Kidney (tissue), 14 donors: ENCODE results near the gene CPXM2. TPM values are rescaled to one million over a fixed set of nuclear protein-coding genes. Genes with fewer than 3 reads are reported as not detected.

Experiments used
- DNase-seq, 5 donors: peaks; one replicate each; pipeline ENCODE4 v3.0.0-alpha.2; 2013 to 2020
- FAIRE-seq: peaks from 2 replicates; lab custom pipeline; 2012; peaks lifted over from hg19 to GRCh38; lab: Jason Lieb, UNC
- H3K27ac ChIP-seq, 2 donors: one replicate each; pipeline ENCODE4 v1.7.0; 2013; ENCODE audit warnings: low read depth in 2 of 2, low read length in 2 of 2, inconsistent platforms in 1 of 2
- H3K27me3 ChIP-seq: one replicate; pipeline ENCODE4 v1.7.1; 2013; ENCODE audit warnings: low read length, inconsistent platforms; ENCODE audit not compliant: control insufficient read depth, insufficient read depth
- H3K36me3 ChIP-seq, 3 donors: one replicate each; pipeline versions ENCODE4 v1.7.0 to v1.7.1; 2013; ENCODE audit warnings: low read length in 3 of 3, control low read depth in 1 of 3, inconsistent platforms in 1 of 3; ENCODE audit not compliant: insufficient read depth in 3 of 3, control insufficient read depth in 2 of 3
- H3K4me1 ChIP-seq, 3 donors: one replicate each; pipeline versions ENCODE4 v1.7.0 to v1.7.1; 2013; ENCODE audit warnings: low read length in 3 of 3, inconsistent platforms in 1 of 3, low read depth in 1 of 3; ENCODE audit not compliant: control insufficient read depth in 2 of 3, insufficient read depth in 2 of 3
- H3K4me3 ChIP-seq, 3 donors: one replicate each; pipeline versions ENCODE4 v1.7.0 to v1.8.1; 2013; ENCODE audit warnings: low read length in 3 of 3, control low read depth in 1 of 3, inconsistent platforms in 1 of 3
- H3K9ac ChIP-seq, 3 donors: one replicate each; pipeline versions ENCODE4 v1.7.0 to v1.7.1; 2013; ENCODE audit warnings: low read length in 3 of 3, control low read depth in 1 of 3, inconsistent platforms in 1 of 3
- H3K9me3 ChIP-seq, 3 donors: one replicate each; pipeline versions ENCODE4 v1.7.0 to v1.7.1; 2013; ENCODE audit warnings: low read length in 3 of 3, control low read depth in 1 of 3, inconsistent platforms in 1 of 3; ENCODE audit not compliant: control insufficient read depth in 2 of 3, insufficient read depth in 1 of 3
- intact Hi-C: fragments of 100-400 bp; cut with DNase I; formaldehyde crosslinking; loops from one replicate; pipeline ENCODE4 v1.11.1; 2022
- polyA plus RNA-seq: library from polyadenylated mRNA; stranded (reverse); fragments of 350-450 nt; fragmentation: Illumina TruSeq; extraction: RNeasy Lipid Tissue Mini Kit (QIAGEN cat#74804); gene quantifications from one replicate; pipeline ENCODE4 v1.2.3, GENCODE V29; 2014; ENCODE audit warnings: low read depth, low replicate concordance; ENCODE audit not compliant: insufficient read depth
- total RNA-seq: library from RNA; stranded (reverse); fragmentation: NEBNext Ultra II Directional; extraction: Animal tissue kit (Norgen Biotek cat#: 25700); gene quantifications from one replicate; pipeline ENCODE4 v1.2.1, GENCODE V29; 2021
- TF ChIP-seq, protein P1 (sequence below): IDR thresholded peaks from 3 replicates; pipeline ENCODE4 v1.5.1; 2012; ENCODE audit warnings: mild to moderate bottlenecking, moderate library complexity, borderline replicate concordance; ENCODE audit not compliant: insufficient read depth; ENCODE audit errors: extremely low read depth
- donor health status: control.
- donor health status: control.
- donor health status: control.
- donor health status: control.
- donor health status: control.
- donor health status: DM: yes; HTN: yes; CAD: no.
- donor health status: Normal renal cell carcinoma (clear cell type).

Gene CPXM2
- total and polyA plus RNA-seq, 2 donors from 2014 or later = 18.1 to 18.5 TPM

DNA sequence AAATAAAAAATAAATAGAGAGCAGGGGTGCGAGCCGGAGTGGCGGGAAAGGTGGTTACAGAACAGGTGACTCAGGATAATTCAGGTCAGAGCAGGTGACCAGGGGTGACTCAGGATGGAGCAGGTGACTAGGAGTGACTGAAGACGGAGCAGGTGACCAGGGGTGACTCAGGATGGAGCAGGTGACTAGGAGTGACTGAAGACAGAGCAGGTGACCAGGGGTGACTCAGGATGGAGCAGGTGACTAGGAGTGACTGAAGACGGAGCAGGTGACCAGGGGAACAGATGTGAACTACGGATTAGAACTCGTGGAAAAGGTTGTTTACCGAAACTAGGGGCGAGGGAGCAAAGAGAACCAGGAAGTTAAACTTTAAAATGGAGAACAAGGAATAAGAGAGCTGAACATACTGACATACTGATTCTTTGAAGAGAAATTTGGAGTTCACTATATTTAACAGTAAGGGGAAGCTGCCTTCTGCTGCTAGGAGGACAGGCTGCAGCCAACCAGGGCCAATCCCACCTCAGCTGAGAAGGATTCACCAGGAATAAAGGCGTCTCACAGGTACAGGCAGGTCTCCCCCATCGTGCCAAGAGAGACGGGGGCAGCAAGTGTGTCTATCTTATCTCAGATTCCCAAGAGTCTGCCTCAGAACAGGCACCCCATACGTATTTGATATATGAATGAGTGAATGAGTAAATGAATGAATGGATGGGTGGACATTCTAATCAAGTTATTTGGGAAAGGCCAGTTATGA, 101.3 kb downstream of the CPXM2 start:
- H3K27me3 ChIP-seq = no peaks in the 10 kb centered on the region
- intact Hi-C loops = no loop called here
- no peak overlapping the region for H3K4me3 ChIP-seq
- H3K4me1 ChIP-seq = no peaks in the 10 kb centered on the region
- no peak overlapping the region for H3K9ac ChIP-seq
- DNase-seq = no peak
- TF ChIP-seq, protein P1, sequence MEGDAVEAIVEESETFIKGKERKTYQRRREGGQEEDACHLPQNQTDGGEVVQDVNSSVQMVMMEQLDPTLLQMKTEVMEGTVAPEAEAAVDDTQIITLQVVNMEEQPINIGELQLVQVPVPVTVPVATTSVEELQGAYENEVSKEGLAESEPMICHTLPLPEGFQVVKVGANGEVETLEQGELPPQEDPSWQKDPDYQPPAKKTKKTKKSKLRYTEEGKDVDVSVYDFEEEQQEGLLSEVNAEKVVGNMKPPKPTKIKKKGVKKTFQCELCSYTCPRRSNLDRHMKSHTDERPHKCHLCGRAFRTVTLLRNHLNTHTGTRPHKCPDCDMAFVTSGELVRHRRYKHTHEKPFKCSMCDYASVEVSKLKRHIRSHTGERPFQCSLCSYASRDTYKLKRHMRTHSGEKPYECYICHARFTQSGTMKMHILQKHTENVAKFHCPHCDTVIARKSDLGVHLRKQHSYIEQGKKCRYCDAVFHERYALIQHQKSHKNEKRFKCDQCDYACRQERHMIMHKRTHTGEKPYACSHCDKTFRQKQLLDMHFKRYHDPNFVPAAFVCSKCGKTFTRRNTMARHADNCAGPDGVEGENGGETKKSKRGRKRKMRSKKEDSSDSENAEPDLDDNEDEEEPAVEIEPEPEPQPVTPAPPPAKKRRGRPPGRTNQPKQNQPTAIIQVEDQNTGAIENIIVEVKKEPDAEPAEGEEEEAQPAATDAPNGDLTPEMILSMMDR = no peak
- no peak overlapping the region for H3K27ac ChIP-seq
- H3K36me3 ChIP-seq = no peaks in the 10 kb centered on the region
- no peaks in the 10 kb centered on the region for H3K9me3 ChIP-seq
- no peak for FAIRE-seq

DNA sequence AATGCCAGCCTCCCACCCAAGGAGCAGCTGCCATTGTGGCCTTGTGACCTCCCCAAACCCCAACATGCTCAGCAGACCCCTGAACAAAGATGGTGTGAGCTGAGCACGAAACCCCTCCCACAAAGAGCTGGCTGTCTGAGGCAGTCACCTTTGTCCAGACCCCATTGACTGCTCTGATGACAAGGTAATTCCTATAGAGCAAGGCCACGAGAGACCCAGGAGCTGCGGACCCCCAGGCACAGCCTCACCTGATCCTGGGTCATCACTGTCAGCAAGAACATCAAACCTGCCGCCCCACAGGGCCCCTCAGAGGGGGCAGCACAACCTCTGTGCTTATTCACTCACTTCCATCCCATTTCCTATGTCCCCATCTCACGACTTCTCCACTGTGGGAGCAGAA, 102.6 kb downstream of the CPXM2 start:
- intact Hi-C loops = no loop called here
- Histone ChIP-seq H3K9me3 (no peaks in the 10 kb centered on the region), H3K36me3 (no peaks in the 10 kb centered on the region), H3K9ac (no peak overlapping the region), H3K27ac (no peak overlapping the region), H3K27me3 (no peaks in the 10 kb centered on the region), H3K4me1 (no peaks in the 10 kb centered on the region), H3K4me3 (no peak overlapping the region)
- TF ChIP-seq, protein P1 = no peak
- DNase-seq (no peak), FAIRE-seq (no peak)

DNA sequence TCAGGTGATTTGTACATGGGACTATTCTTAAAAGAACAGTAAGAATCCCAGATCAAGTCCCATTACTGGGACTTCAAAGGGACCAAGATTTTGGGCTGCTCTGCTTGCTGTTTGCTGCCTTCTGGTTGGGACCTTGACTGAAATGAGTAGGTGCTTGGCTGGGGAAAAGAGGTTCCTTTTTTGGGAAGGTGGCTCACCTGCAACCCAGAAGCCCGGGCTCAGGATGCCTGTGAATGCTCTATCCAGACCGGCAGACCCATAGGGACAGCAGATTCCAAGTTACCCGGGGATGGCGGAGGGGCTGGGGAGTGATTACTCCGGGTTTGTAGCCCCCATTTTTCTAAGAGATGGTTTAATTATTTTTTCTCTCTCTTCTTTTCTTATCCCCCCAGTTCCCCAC, 104.0 kb downstream of the CPXM2 start:
- TF ChIP-seq, protein P1 = no peak

More for the DNA sequence above, 104.0 kb downstream of the CPXM2 start:
- H3K27ac ChIP-seq = no peak overlapping the region
- H3K9me3 ChIP-seq = no peaks in the 10 kb centered on the region
- H3K36me3 ChIP-seq = no peaks in the 10 kb centered on the region
- no peak overlapping the region for H3K9ac ChIP-seq
- H3K4me3 ChIP-seq = no peak overlapping the region
- intact Hi-C loops = no loop called here
- H3K4me1 ChIP-seq = no peaks in the 10 kb centered on the region
- DNase-seq (no peak), FAIRE-seq (no peak)
- no peaks in the 10 kb centered on the region for H3K27me3 ChIP-seq
